Brain microvascular endothelial cell (primary cell): Measurements from ENCODE around the gene GOLGA2.

Experiments used
- DNase-seq: peaks from one replicate; pipeline ENCODE4 v3.0.0-alpha.2; 2020
- H3K27ac ChIP-seq: fragments of 250-450 bp; sonication (Bioruptor Pico); 2 replicates; pipeline ENCODE4 v1.5.1; 2020; ENCODE audit warnings: mild to moderate bottlenecking, moderate library complexity
- H3K27me3 ChIP-seq: fragments of 250-450 bp; sonication (Bioruptor Pico); replicated peaks from 2 replicates; pipeline ENCODE4 v1.5.1; 2020; ENCODE audit warnings: mild to moderate bottlenecking
- H3K36me3 ChIP-seq: fragments of 250-450 bp; sonication (Bioruptor Pico); replicated peaks from 2 replicates; pipeline ENCODE4 v1.5.1; 2020; ENCODE audit warnings: mild to moderate bottlenecking
- H3K4me3 ChIP-seq: 2 replicates; pipeline ENCODE4 v1.5.1; 2011; ENCODE audit warnings: low read depth, mild to moderate bottlenecking, control low read depth, low read length, moderate library complexity
- CTCF ChIP-seq: IDR thresholded peaks from 2 replicates; pipeline ENCODE4 v1.5.1; 2011; ENCODE audit warnings: low read depth, mild to moderate bottlenecking, moderate library complexity, low read length, control low read depth, inconsistent platforms; ENCODE audit errors: missing control alignments
- in situ Hi-C: cut with HindIII; loops from 2 replicates; pipeline ENCODE4 v1.10.0; 2017; ENCODE audit warnings: low sequenced_read_pairs, low pct_ligation_motif_present

The GOLGA2 gene

GRCh38 chr9:128253140-128253990, 22.4 kb downstream of the GOLGA2 start:
- no peak for TF ChIP-seq CTCF
- no peak overlapping the region for H3K27ac ChIP-seq
- H3K36me3 ChIP-seq = peaks cover 28% of the 10 kb centered on the region

GRCh38 chr9:128252317-128253139, 23.3 kb downstream of the GOLGA2 start:
- Histone ChIP-seq H3K27ac (no peak overlapping the region), H3K4me3 (no peak overlapping the region), H3K36me3 (peaks cover 19% of the 10 kb centered on the region), H3K27me3 (no peaks in the 10 kb centered on the region)
- in situ Hi-C loops = no loop called here
- no peak for TF ChIP-seq CTCF
- no peak for DNase-seq

More at GRCh38 chr9:128253140-128253990, 22.4 kb downstream of the GOLGA2 start:
- Histone ChIP-seq H3K4me3 (no peak overlapping the region), H3K27me3 (no peaks in the 10 kb centered on the region)
- in situ Hi-C loops = no loop called here
- DNase-seq = no peak

- H3K36me3 ChIP-seq = peaks cover 11% of the 10 kb centered on the region
- H3K4me3 ChIP-seq = no peak overlapping the region
- no peaks in the 10 kb centered on the region for H3K27me3 ChIP-seq
- no peak for DNase-seq
- no peak for TF ChIP-seq CTCF
- H3K27ac ChIP-seq = no peak overlapping the region
- in situ Hi-C loops = no loop called here
Measured at GRCh38 chr9:128251732-128252100, 24.1 kb downstream of the GOLGA2 start.

GRCh38 chr9:128250839-128251731, 24.7 kb downstream of the GOLGA2 start:
- peak overlapping the region; percentile 57 for H3K4me3 ChIP-seq
- in situ Hi-C loops = no loop called here
- no peak for TF ChIP-seq CTCF
- DNase-seq = no peak
- no peak overlapping the region for H3K27ac ChIP-seq
- no peaks in the 10 kb centered on the region for H3K27me3 ChIP-seq
- H3K36me3 ChIP-seq = peaks cover 7% of the 10 kb centered on the region

GRCh38 chr9:128249908-128250838, 25.6 kb downstream of the GOLGA2 start:
- TF ChIP-seq CTCF = no peak
- Histone ChIP-seq H3K27ac (no peak overlapping the region), H3K36me3 (peaks cover 2% of the 10 kb centered on the region), H3K27me3 (no peaks in the 10 kb centered on the region), H3K4me3 (peak overlapping the region; percentile 57)
- peak; percentile 70 for DNase-seq
- in situ Hi-C loops = no loop called here
